Breast epithelium (tissue), 3 donors: ENCODE data around the gene IFI27.

Source experiments
- POLR2A ChIP-seq: fragments of 450-650 bp; IDR thresholded peaks from one replicate; pipeline ENCODE4 v1.6.1; 2016; ENCODE audit warnings: antibody characterized with exemption, mild to moderate bottlenecking, moderate library complexity
- POLR2AphosphoS5 ChIP-seq, 3 donors: sonication (generic); formaldehyde crosslinking; IDR thresholded peaks; one replicate each; pipeline ENCODE4 v1.6.1; 2017; ENCODE audit warnings: antibody characterized with exemption in 3 of 3
- TF ChIP-seq, protein P1 (sequence below), 3 donors: fragments of 450-650 bp; IDR thresholded peaks; one replicate each; pipeline ENCODE4 v1.5.1; 2016 to 2017; ENCODE audit warnings: antibody characterized with exemption in 3 of 3, mild to moderate bottlenecking in 3 of 3, moderate library complexity in 3 of 3

DNA sequence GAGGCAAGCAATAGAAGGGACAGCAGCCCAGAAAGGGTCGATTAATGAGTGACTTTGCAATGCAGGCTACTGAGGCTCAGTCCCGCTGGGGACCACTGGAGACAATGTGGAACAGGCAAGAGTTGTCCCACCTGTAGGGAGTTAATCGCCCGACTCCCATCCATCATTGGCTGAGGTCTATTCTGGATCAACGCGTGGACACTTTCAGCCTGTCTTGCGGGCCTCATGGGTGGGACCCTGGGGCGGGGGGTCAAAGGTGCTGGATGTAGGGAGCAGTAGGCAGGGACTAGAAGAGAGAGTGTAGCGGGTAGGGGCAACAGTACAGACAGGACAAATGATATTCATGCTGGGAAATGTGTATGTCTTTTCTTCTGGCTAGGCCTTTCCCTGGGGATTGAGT lies 12.8 kb downstream of the IFI27 start:
- no peak for TF ChIP-seq POLR2A
- TF ChIP-seq, protein P1, sequence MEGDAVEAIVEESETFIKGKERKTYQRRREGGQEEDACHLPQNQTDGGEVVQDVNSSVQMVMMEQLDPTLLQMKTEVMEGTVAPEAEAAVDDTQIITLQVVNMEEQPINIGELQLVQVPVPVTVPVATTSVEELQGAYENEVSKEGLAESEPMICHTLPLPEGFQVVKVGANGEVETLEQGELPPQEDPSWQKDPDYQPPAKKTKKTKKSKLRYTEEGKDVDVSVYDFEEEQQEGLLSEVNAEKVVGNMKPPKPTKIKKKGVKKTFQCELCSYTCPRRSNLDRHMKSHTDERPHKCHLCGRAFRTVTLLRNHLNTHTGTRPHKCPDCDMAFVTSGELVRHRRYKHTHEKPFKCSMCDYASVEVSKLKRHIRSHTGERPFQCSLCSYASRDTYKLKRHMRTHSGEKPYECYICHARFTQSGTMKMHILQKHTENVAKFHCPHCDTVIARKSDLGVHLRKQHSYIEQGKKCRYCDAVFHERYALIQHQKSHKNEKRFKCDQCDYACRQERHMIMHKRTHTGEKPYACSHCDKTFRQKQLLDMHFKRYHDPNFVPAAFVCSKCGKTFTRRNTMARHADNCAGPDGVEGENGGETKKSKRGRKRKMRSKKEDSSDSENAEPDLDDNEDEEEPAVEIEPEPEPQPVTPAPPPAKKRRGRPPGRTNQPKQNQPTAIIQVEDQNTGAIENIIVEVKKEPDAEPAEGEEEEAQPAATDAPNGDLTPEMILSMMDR (IDR thresholded peaks at IDR 0.05), result no peak
- TF ChIP-seq POLR2AphosphoS5 (IDR thresholded peaks at IDR 0.05), result no peak
